ENCODE results near the gene KTI12. TPM values are rescaled to one million over a fixed set of nuclear protein-coding genes. Genes with fewer than 3 reads are reported as not detected.
A peak's percentile ranks its signal among the peaks of the same experiment; 100 is the strongest.
"Not testable (repeated sequence)": the region's sequence is repeated elsewhere in the genome, so short reads cannot be mapped to it uniquely, and the experiment has no call there.

KTI12 gene, protein sequence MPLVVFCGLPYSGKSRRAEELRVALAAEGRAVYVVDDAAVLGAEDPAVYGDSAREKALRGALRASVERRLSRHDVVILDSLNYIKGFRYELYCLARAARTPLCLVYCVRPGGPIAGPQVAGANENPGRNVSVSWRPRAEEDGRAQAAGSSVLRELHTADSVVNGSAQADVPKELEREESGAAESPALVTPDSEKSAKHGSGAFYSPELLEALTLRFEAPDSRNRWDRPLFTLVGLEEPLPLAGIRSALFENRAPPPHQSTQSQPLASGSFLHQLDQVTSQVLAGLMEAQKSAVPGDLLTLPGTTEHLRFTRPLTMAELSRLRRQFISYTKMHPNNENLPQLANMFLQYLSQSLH
- total RNA-seq (10 to 100 TPM; 19.9 to 23.2 TPM), total RNA-seq (10.5 to 11.1 reads per million in 2 donors)

DNA sequence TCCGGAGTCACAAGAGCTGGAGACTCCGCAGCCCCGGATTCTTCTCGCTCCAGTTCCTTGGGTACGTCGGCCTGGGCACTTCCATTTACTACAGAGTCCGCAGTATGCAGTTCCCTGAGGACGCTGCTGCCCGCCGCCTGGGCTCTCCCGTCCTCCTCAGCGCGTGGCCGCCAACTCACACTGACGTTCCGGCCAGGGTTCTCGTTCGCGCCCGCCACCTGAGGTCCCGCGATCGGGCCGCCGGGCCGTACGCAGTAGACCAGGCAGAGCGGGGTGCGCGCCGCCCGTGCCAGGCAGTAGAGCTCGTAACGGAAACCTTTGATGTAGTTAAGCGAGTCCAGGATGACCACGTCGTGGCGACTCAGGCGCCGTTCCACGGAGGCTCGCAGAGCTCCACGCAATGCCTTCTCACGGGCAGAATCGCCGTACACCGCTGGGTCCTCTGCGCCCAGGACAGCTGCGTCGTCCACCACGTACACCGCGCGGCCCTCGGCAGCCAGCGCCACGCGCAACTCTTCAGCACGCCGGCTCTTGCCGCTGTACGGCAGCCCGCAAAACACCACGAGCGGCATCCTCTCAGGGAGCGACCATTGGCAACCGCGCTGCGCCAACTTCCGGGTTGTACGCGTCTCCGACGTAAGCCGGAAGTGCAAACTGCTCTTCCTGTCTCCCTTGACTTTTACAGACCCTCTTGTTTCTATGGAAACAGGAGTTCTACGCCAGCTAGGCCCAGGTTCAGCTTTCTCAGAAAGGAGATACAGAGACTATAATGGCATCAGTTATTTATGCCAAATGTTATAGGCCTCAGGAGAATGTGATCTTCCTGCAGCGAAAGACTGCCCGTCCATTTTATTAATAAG lies at the start of gene KTI12:
TSS of gene KTI12 (minus strand) at position 621 of the 860 bp plus-strand sequence. CDS start at position 572, 49 bp downstream.
- H3K9me3 ChIP-seq (ENCODE audit: control insufficient read depth, low read length, poor library complexity, severe bottlenecking): no peaks in the 10 kb centered on the region
- Mint-ChIP-seq H3K4me1 (peaks cover 28% of the 10 kb centered on the region), H3K27ac (peak within 1 kb of the TSS; percentile 95), H3K4me3 (peak within 1 kb of the TSS; percentile 93), H3K27me3 (no peaks in the 10 kb centered on the region), H3K36me3 (ENCODE audit: low read depth) (peaks cover 2% of the 10 kb centered on the region)
- peak; percentile 95 for ATAC-seq
- DNase-seq: peak; percentile 72 to 79 (median 77)

DNA sequence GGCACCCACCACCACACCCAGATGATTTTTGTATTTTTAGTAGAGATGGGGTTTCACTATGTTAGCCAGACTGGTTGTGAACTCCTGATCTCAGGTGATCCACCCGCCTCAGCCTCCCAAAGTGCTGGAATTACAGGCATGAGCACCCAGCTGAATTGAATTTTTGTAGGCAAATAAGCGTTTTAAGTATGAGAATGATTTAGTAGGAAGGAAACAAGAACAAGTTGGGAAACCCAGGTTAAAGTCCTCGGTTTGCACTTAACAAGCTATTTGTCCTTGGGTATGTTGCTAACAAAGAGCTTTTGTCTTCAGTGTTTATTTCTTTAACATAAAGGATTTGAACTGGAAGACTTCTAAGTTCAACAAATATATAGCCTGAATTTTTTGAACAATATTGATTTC lies 46.4 kb upstream of the KTI12 start:
- H3K9me3 ChIP-seq (ENCODE audit: control insufficient read depth, low read length, poor library complexity, severe bottlenecking): no peaks in the 10 kb centered on the region
- no peaks in the 10 kb centered on the region for H3K27me3 Mint-ChIP-seq
- H3K27ac Mint-ChIP-seq: no peak overlapping the region
- no peak for ATAC-seq
- no peak for DNase-seq
- H3K4me3 Mint-ChIP-seq: no peak overlapping the region
- H3K4me1 Mint-ChIP-seq: peaks cover 4% of the 10 kb centered on the region
- H3K36me3 Mint-ChIP-seq (ENCODE audit: low read depth): no peaks in the 10 kb centered on the region

DNA sequence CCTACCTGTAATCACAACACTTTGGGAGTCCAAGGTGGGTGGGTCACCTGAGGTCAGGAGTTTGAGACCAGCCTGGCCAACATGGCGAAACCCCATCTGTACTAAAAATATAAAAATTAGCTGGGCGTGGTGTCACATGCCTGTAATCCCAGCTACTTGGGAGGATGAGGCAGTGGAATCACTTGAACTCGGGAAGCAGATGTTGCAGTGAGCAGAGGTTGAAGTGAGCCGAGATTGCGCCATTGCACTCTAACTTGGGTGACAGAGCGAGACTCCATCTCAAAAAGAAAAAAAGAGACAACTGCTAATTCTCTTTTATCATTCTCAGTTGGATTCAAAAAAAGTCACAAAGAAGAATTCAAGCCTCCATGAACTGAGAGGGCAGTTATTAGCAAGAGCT lies 43.7 kb upstream of the KTI12 start:
- not testable (repeated sequence) for H3K36me3 Mint-ChIP-seq (ENCODE audit: low read depth)

DNA sequence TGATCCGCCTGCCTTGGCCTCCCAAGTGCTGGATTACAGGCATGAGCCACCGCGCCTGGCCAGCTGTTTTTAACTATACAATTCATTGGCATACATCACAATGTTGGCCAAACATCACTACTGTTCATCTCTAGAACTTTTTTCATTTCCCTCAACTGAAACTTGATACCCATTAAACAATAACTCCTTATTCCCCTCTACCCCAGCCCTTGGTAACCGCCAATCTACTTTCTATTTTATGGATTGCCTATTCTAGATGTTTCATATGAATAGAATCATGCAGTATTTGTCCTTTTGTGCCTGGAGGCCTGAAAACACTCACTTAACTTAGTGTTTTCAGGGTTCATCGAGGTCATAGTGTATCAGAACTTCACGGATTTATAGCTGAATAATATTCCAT lies 38.7 kb upstream of the KTI12 start:
- H3K36me3 Mint-ChIP-seq (ENCODE audit: low read depth): peaks cover 2% of the 10 kb centered on the region
- peaks cover 17% of the 10 kb centered on the region for H3K4me1 Mint-ChIP-seq

More for the DNA sequence above, 43.7 kb upstream of the KTI12 start:
- H3K4me1 Mint-ChIP-seq; H3K27me3 Mint-ChIP-seq; H3K9me3 ChIP-seq (ENCODE audit: control insufficient read depth, low read length, poor library complexity, severe bottlenecking); DNase-seq; ATAC-seq; H3K4me3 Mint-ChIP-seq: not testable (repeated sequence)
- H3K27ac Mint-ChIP-seq: peak overlapping the region; percentile 77

DNA sequence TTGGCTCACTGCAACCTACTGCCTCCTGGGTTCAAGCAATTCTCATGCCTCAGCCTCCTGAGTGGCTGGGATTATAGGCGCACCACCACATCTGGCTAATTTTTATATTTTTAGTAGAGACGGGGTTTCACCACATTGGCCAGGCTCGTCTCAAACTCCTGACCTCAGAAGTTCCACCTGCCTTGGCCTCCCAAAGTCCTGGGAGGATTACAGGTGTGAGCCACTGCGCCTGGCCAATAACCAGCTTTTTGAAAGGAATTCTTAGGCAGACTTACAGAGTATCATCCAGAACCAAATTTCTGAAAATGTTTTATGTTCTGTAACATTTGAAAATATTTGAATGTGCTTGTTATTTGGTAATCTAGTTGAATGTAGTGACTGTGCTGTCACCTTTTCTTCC lies 37.1 kb upstream of the KTI12 start:
- peaks cover 2% of the 10 kb centered on the region for H3K36me3 Mint-ChIP-seq (ENCODE audit: low read depth)
- H3K27me3 Mint-ChIP-seq: no peaks in the 10 kb centered on the region
- no peak for ATAC-seq
- no peak overlapping the region for H3K4me3 Mint-ChIP-seq
- no peaks in the 10 kb centered on the region for H3K9me3 ChIP-seq (ENCODE audit: control insufficient read depth, low read length, poor library complexity, severe bottlenecking)
- peaks cover 17% of the 10 kb centered on the region for H3K4me1 Mint-ChIP-seq
- DNase-seq: no peak
- no peak overlapping the region for H3K27ac Mint-ChIP-seq

More for the DNA sequence above, 38.7 kb upstream of the KTI12 start:
- ATAC-seq (no peak), DNase-seq (no peak)
- no peaks in the 10 kb centered on the region for H3K9me3 ChIP-seq (ENCODE audit: control insufficient read depth, low read length, poor library complexity, severe bottlenecking)
- peak overlapping the region; percentile 16 for H3K27ac Mint-ChIP-seq
- H3K4me3 Mint-ChIP-seq: no peak overlapping the region
- H3K27me3 Mint-ChIP-seq: no peaks in the 10 kb centered on the region

DNA sequence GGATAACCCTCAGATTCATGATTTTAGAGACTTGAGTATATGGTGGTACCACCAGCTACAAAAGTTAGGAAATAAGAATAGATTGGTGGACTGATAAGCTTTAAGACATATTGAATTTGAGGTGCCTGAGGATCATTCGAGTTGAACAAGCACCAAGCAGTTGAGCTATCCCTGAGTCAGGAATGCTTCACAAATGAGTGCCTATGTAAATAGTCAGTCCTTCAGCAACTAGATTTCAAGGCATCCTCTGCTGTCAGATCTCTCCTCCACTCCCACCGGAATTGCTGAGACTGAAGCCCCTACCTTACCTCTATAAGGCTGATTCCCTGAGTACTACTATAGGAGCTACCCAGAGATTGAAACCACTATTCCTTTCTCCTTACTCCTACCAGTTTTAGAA lies 29.6 kb upstream of the KTI12 start:
- Mint-ChIP-seq H3K36me3 (ENCODE audit: low read depth) (peaks cover 8% of the 10 kb centered on the region), H3K27ac (peak overlapping the region; percentile 84), H3K4me3 (peak overlapping the region; percentile 36), H3K4me1 (peaks cover 26% of the 10 kb centered on the region), H3K27me3 (no peaks in the 10 kb centered on the region)
- H3K9me3 ChIP-seq (ENCODE audit: control insufficient read depth, low read length, poor library complexity, severe bottlenecking): no peaks in the 10 kb centered on the region
- ATAC-seq (no peak), DNase-seq (no peak)

DNA sequence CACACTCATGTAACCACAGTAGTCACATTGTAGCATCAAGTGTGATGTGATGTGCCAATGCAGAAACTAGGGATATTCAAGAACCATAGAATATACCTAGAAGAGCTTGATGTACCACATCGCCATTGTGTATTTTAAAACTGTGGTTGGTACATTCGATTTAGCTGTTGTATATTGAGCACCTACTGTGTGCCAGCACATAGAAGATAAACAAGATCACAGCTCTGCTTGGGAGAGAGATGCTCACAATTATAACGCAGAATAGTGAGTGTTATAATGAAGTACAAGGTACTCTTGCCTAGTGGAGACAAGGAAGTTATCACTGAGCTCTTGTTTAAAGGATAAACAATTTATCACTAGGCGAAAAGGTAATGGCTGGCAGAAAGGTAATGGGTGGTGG lies 27.2 kb upstream of the KTI12 start:
- peaks cover 8% of the 10 kb centered on the region for H3K36me3 Mint-ChIP-seq (ENCODE audit: low read depth)
- H3K27me3 Mint-ChIP-seq: no peaks in the 10 kb centered on the region
- no peak overlapping the region for H3K27ac Mint-ChIP-seq
- ATAC-seq: no peak
- DNase-seq: no peak
- H3K4me3 Mint-ChIP-seq: no peak overlapping the region
- no peaks in the 10 kb centered on the region for H3K9me3 ChIP-seq (ENCODE audit: control insufficient read depth, low read length, poor library complexity, severe bottlenecking)
- H3K4me1 Mint-ChIP-seq: peaks cover 34% of the 10 kb centered on the region

DNA sequence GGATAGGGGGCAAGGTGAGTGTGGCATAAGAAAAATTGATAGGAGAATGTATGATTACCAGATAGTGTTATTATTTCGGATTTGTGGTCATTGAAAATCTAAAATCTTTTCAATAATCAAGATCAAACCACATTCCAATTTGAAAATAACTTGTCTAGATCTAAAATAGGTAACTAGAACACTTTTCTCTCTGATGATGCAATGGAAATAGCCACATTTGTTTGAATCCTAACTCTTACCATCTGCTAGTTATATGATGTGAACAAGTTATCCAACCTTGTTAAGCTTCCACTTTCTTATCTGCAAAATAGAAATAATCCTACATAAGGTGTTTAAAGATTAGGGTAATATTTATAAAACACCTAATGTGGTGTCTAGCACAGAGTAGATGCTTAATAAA lies 26.3 kb upstream of the KTI12 start:
- peaks cover 38% of the 10 kb centered on the region for H3K4me1 Mint-ChIP-seq
- H3K9me3 ChIP-seq (ENCODE audit: control insufficient read depth, low read length, poor library complexity, severe bottlenecking): no peaks in the 10 kb centered on the region
- no peak overlapping the region for H3K4me3 Mint-ChIP-seq
- peaks cover 11% of the 10 kb centered on the region for H3K36me3 Mint-ChIP-seq (ENCODE audit: low read depth)
- no peaks in the 10 kb centered on the region for H3K27me3 Mint-ChIP-seq
- H3K27ac Mint-ChIP-seq: no peak overlapping the region
- no peak for ATAC-seq
- DNase-seq: no peak

DNA sequence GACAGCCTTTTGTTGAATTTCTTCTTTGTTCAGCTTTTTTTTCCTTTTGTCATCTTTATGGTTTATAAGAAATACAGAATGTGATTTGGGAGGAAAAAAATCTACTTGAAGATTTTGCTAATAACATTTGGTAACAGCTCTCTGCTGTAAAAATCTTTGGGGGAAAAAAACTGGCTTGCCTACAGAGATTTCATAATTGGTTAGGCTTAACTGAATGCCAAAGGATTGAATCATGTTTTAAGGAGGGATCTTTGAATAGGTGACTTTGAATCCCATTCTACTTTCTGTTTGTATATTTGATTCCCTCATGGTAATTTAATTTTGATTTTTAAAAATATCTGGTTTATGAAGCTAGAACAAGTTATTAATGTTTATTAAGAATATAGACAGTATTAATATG lies 25.7 kb upstream of the KTI12 start:
- no peak overlapping the region for H3K27ac Mint-ChIP-seq
- H3K4me1 Mint-ChIP-seq: peaks cover 44% of the 10 kb centered on the region
- H3K36me3 Mint-ChIP-seq (ENCODE audit: low read depth): peaks cover 11% of the 10 kb centered on the region
- no peaks in the 10 kb centered on the region for H3K27me3 Mint-ChIP-seq
- DNase-seq (no peak), ATAC-seq (no peak)
- no peak overlapping the region for H3K4me3 Mint-ChIP-seq
- no peaks in the 10 kb centered on the region for H3K9me3 ChIP-seq (ENCODE audit: control insufficient read depth, low read length, poor library complexity, severe bottlenecking)

DNA sequence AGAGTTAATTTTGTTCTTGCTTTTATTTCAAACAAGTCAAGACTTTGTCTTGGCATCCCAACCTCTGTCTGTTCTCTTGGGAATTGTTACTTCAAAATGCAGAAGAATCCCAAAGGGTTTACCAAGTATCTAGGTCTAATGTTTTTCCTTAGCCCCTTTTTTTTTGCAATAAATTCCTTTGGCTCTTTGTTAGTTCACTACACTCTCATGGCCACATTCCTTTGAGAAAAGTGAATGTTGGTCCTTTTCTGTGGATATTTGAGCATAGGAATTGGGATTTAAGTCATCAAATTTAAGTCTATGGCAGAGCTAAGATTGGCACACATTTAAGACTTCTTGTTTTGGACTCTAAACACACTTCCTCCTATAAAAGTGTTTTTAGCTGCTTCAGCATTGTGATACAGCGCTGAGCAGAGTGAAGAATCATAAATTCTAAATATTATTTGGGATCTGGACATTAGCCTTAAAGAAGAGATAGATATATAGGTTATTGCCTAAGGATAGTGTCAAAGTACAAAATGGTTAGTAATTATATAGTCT lies 24.3 kb upstream of the KTI12 start:
- Mint-ChIP-seq H3K36me3 (ENCODE audit: low read depth) (peaks cover 4% of the 10 kb centered on the region), H3K4me1 (peaks cover 43% of the 10 kb centered on the region), H3K4me3 (peak overlapping the region; percentile 98), H3K27ac (peak overlapping the region; percentile 94), H3K27me3 (no peaks in the 10 kb centered on the region)
- DNase-seq: no peak
- ATAC-seq: no peak
- no peaks in the 10 kb centered on the region for H3K9me3 ChIP-seq (ENCODE audit: control insufficient read depth, low read length, poor library complexity, severe bottlenecking)

DNA sequence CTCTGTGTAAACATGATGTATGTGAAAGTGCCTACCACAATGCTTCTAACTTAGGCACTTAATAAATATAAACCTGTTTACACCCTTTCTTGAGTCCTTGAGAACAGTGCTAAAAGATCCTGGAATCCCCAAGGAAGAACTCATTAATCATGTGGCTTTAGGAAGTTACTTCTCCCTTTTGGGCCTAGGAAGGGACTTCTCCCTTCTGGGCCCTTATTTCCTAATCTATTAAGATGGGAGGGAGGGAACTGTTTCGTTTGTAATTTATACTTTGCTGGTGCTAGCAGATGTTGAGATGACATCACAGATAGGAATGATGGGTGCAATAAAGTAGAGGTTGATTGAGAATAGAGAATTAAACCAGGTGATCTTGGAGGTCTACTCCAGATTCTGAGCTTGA lies 23.6 kb upstream of the KTI12 start:
- Mint-ChIP-seq H3K36me3 (ENCODE audit: low read depth) (peaks cover 2% of the 10 kb centered on the region), H3K4me3 (peak overlapping the region; percentile 98), H3K4me1 (peaks cover 41% of the 10 kb centered on the region), H3K27ac (peak overlapping the region; percentile 94), H3K27me3 (no peaks in the 10 kb centered on the region)
- no peaks in the 10 kb centered on the region for H3K9me3 ChIP-seq (ENCODE audit: control insufficient read depth, low read length, poor library complexity, severe bottlenecking)
- ATAC-seq: no peak
- no peak for DNase-seq

DNA sequence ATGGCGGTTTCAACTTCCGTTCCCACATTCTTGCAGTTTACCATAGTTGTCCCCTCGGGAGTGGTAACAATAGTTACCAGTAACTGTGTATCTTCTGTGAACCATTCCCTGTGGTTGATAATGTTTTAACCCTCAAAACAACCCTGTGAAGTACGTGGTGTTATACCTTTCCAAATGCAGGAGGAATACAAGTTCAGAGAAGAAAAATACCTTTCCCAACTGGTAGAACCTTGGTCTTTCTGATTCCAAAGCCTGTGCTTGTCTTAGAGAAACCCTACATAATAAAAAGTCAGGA lies 23.3 kb upstream of the KTI12 start:
- ATAC-seq: peak; percentile 4
- H3K9me3 ChIP-seq (ENCODE audit: control insufficient read depth, low read length, poor library complexity, severe bottlenecking): no peaks in the 10 kb centered on the region
- Mint-ChIP-seq H3K27me3 (no peaks in the 10 kb centered on the region), H3K36me3 (ENCODE audit: low read depth) (peaks cover 2% of the 10 kb centered on the region), H3K4me1 (peaks cover 41% of the 10 kb centered on the region), H3K4me3 (peak overlapping the region; percentile 98), H3K27ac (peak overlapping the region; percentile 94)
- no peak for DNase-seq

DNA sequence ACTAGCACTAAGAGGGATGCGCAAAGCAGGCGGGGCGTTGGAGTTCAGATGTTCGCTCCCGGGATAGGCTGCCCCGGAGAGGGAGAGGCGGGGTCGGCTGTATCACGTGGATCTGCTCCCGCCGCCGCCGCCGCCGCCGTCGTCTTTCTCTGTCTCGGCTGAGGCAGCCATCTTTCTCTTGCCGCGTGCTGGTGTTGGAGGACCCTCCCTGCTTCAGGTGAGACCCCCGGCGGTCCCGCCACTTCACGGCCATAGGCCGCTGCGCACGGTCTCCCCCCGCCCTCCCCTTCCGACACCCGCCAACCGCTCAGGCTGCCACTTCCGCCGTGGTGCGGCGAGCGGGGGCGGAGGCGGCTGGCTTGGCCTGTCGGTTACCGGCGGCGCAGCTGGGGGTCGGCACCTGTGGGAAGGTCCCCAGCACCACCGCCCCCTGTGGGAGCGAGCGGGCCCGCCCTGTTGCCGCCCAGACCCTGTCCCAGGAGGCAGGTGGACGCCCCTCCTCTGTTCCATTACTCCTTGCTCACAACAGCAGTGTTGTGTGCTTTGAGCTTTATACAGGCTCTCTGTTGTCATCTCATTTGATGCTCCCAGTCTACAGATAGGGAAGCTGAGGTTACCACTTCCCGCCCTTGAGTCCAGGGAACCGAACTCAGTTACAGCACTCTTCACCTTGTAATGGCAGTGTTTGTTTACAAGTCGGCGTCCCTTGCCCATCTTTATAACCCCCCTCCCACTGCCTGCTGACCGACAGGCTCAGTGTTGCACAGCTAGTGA lies 22.7 kb upstream of the KTI12 start, which contains the start of gene BTF3L4:
TSS of gene BTF3L4 (plus strand) at position 133 of the 774 bp plus-strand sequence. CDS start 3,553 bp downstream, outside the sequence.
- no peaks in the 10 kb centered on the region for H3K9me3 ChIP-seq (ENCODE audit: control insufficient read depth, low read length, poor library complexity, severe bottlenecking)
- Mint-ChIP-seq H3K27me3 (no peaks in the 10 kb centered on the region), H3K4me1 (peaks cover 41% of the 10 kb centered on the region), H3K27ac (peak within 1 kb of the TSS; percentile 94), H3K4me3 (peak within 1 kb of the TSS; percentile 98), H3K36me3 (ENCODE audit: low read depth) (peaks cover 2% of the 10 kb centered on the region)
- DNase-seq (peak; percentile 85 to 88 (median 85)), ATAC-seq (peak; percentile 97)
